GM20000 (cell line): ENCODE data around the gene PLEKHA6.

ENCODE experiments used
- DNase-seq: peaks from one replicate; pipeline ENCODE4 v3.0.0; 2012; ENCODE audit warnings: low spot score
- CTCF ChIP-seq: IDR thresholded peaks from 2 replicates; pipeline ENCODE4 v1.5.1; 2012; ENCODE audit warnings: mild to moderate bottlenecking, control low read depth; ENCODE audit errors: extremely low read depth, missing control alignments

The PLEKHA6 gene

GRCh38 chr1:204174958-204175357, 184.8 kb downstream of the PLEKHA6 start:
- TF ChIP-seq CTCF = no peak

GRCh38 chr1:204172404-204173029, 187.2 kb downstream of the PLEKHA6 start:
- DNase-seq = no peak
- TF ChIP-seq CTCF = no peak

More at GRCh38 chr1:204174958-204175357, 184.8 kb downstream of the PLEKHA6 start:
- DNase-seq = no peak

GRCh38 chr1:204171751-204172178, 188.0 kb downstream of the PLEKHA6 start:
- no peak for DNase-seq
- TF ChIP-seq CTCF = no peak

- DNase-seq = no peak
- no peak for TF ChIP-seq CTCF
Measured at GRCh38 chr1:204170494-204171155, 189.1 kb downstream of the PLEKHA6 start.

- TF ChIP-seq CTCF = no peak
- no peak for DNase-seq
Measured at GRCh38 chr1:204169858-204170257, 189.9 kb downstream of the PLEKHA6 start.
